ENCODE measurements around the gene SRRT.
A peak's percentile ranks its signal among the peaks of the same experiment; 100 is the strongest.
"Not testable (repeated sequence)": the region's sequence is repeated elsewhere in the genome, so short reads cannot be mapped to it uniquely, and the experiment has no call there.

The SRRT gene

DNA sequence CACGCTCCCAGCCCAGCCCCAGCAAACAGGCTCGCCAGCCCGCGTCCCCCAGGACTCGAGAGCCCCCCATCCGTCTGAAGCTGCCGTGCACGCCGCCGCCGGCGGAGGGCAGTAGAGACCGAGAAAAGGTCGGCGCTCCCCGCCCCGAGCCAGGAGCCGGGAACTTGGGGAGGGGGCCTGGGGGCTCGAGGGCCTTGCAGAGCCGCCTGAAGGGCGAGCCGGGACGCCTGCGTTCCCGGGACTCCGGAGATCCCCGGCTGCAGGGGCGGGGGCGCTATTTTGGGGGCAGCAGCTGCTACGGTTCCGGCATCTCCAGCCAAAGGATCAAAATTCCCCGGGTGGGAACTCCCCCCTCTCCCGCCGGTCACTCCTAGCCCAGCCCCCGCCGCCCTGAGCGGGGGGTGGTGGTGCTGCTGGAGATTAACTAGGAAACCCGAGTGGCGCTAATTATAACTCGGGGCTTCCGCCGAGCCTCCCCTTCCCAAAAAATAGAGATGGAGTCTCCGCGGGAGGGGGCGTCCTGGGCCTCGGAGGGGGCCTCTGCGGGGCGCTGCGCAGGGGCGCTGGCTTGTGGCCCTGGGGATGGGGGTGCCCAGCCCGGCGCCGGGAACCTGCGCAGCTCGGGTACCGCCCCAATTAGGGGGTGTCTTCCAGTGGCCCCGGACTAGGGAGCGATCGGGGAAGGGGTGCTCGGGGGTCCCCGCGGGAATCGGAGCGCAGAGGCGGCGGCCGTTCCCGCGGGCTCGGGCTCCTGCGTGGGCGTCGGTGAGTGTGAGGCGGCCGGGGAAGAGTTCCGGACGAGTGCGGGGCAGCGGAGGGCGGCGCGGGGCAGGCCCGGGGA is 20.2 kb downstream of the SRRT start:
- DNase-seq (ENCODE audit: low spot score), result peak; percentile 85

DNA sequence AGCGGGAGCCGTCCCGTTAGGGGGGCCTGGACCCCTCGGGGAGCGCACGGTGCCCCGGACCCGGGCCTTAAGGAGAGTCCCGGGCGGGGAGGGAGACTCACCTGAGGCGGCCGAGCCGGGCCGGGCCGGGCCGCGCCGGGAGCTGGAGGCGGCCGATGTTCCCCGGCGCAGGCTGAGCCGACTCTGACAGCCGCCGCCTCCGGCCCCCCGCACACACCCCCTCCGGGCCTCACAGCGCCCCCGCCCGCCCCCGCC is 20.7 kb downstream of the SRRT start, which contains the start of gene ACHE:
TSS of gene ACHE (minus strand) at position 188 of the 255 bp plus-strand sequence. CDS start 1,656 bp downstream, outside the sequence.
- no peak for DNase-seq (ENCODE audit: low spot score)

GRCh38 chr7:100895956-100896731 is 21.2 kb downstream of the SRRT start:
- DNase-seq (ENCODE audit: low spot score), result no peak

DNA sequence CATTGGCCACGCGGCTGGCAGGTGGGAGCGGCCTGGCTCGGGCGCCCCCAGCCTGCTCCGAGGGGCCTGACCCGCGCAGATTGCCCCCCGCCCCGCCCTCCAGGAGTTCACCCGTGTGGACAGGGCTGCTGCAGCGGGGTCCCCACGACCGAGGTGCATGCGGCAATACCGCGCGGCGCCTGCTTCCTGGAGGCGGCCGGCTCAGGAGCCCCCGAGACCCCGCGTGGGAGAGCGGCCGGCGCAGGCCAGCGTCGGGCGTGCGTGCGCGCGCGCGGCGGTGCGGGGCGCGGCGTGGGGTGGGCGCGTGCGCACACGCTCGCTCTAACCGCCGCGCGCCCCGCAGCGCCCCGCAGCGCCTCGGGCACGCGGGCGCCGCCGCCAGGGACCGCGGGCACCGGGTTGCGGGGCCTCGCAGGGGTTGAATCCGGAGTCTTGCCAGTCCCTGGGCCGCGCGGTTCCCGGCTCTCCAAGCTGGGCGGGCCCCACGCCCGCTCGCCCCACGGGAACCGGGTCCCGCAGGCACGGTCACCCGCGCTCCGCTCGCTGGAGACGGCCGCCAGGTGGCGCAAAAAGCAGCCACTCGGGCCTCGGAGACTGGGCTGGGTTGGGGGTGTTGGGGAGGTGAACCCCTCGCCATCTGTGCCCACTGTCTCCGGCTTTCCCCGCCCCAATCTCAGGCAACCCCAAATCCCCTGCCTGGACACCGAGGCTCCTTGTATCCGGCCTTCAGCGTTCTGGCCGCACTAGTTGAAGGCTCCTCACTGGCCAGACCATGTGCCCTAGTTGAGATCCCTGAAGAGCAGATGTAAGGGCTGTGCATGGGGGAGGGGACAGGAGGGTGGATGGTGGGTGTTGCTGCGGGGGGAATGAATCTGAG is 22.1 kb downstream of the SRRT start:
- DNase-seq (ENCODE audit: low spot score), result no peak

DNA sequence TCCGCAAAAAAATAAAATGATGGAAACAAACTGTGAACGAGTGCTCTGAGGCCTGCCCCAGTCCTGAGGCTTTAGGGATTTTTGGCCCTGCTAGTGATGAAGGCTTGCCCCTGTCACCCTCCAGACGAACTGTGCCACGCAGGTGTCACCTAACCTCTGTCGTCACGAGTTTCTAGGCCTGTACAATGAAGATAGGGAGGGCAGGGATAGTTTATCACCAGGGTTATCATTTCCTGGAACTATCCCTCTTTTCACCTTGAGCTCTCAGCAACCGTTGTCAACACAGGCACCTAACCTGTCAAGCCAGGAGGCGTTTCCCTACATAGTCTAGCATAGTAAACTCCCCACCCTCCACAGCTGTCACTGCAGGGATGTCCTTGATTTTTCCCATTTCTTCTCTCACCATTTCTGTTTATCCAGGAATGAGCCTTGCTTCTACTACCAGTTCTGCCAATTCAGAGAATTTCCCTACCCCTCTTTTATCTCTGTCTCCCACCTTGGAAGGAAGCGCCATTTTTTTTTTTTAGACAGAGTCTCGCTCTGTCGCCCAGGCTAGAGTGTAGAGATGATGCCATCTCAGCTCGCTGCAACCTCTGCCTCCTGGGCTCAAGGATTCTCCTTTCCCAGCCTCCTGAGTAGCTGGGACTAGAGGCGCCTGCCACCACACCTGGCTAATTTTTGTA is 23.0 kb downstream of the SRRT start:
- DNase-seq (ENCODE audit: low spot score), result no peak

- DNase-seq (ENCODE audit: low spot score), result no peak
Measured at GRCh38 chr7:100899432-100899831, 24.5 kb downstream of the SRRT start.

DNA sequence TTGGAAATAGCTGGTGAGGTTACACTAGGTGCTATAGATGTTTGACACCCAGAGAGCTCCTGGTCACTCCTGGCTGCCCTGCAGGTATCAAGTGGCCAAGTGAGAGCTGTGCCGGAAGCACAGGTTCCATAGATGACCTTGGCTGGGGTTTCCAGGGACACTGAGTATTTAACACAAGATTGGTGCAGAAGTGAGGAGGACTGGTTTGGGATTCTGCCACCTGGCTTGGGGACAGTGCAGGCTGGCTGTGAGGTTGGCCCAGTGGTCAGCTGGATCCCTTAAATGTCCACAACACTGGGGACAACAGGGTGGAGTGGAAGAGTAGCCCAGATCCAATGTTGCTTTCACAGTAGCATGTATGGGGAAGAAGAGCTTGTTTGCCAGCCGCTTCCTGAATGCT is 26.1 kb downstream of the SRRT start:
- no peak for DNase-seq (ENCODE audit: low spot score)

DNA sequence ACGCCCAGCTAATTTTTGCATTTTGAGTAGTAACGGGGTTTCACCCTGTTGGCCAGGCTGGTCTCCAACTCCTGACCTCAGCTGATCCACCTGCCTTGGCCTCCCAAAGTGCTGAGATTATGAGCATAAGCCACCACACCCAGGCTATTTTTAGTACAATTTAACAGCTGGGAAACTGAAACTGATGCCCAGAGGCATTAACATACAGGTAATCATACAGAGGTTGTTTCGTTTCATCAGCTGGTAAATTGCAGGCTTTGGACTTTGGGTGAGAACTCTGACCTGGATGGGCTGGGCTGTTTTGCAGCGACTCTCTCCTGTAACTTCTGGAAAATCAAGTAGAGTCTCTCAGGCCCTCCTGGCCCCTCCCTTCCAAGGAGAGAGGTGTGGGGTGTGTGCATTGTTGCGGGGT is 27.0 kb downstream of the SRRT start:
- DNase-seq (ENCODE audit: low spot score), result no peak

DNA sequence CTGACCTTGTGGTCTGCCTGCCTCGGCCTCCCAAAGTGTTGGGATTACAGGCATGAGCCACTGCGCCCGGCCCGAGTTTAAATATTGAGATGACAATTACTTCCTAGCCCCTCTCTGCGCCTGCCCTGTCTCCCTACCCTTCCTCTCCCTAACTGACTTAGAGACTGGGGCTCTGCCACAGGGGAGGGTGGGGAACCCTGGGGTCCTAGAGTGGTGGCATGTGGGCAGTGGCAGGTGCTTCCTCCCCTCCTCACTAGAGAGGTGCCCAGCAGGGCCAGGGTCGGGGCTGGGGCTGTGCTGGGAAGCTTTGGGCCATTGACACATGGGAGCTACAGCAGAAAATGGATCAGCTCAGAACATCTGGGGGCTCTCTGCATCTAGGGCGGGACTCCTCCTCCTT is 27.7 kb downstream of the SRRT start:
- no peak for DNase-seq (ENCODE audit: low spot score)

DNA sequence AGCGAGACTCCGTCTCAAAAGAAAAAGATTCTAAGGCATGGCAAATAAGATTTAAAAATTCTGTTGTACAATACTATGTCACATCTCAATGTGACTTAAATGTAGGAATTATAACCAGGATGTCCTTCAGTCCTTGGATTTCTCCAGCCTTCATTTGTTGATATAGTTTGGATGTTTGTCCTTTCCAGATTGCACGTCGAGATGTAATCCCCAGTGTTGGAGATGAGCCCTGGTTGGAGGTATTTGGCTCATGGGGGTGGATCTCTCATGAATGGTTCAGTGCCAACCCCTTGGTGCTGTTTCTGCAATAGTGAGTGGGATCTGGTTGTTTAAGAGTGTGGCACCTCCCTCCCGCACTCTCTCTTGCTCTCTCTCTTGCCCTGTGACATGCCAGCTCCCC is 33.6 kb downstream of the SRRT start:
- no peak for DNase-seq (ENCODE audit: low spot score)

GRCh38 chr7:100910443-100910842 is 35.5 kb downstream of the SRRT start:
- DNase-seq (ENCODE audit: low spot score), result not testable (repeated sequence)

DNA sequence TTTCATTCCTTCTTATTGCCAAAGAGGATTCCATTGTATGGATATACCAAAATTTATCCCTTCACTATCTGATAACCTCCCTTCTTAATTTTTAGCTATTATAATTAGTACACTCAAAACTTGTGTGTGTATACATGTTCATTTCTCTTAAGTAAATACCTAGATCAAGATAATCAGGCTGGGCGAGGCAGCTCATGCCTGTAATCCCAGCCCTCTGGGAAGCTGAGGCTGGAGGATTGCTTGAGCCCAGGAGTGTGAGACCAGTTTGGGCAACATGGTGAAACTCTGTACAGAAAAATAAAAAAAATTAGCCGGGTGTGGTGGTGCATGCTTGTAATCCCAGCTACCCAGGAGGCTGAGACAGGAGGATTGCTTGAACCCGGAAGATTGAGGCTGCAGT is 36.6 kb downstream of the SRRT start:
- DNase-seq (ENCODE audit: low spot score), result no peak

DNA sequence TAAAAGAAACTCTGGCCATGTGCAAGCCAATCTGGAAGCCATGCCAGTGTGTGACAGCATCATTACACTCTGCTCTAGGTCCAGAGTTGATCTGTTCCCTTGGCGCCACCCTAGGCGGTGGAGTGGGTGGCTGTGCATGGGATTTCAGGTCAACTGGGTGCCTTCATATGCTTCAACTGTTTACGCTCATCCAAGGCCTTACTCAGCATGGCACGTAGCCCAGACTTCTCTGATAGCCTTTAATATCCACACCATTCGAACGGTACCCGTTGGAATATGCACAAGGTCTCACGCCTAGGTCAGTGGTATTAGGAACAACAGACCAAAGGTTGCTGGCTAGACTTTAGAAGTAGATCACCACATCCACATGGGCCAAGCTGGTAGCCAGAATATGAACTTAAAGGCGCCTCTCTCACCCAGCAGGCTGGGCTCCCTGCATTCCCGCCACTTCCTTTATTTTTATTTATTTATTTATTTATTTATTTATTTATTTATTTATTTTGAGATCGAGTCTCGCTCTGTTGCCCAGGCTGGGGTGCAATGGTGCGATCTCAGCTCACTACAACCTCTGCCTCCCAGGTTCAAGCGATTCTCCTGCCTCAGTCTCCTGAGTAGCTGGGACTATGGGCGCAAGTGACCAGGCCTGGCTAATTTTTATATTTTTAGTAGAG is 39.4 kb downstream of the SRRT start:
- DNase-seq (ENCODE audit: low spot score), result no peak

DNA sequence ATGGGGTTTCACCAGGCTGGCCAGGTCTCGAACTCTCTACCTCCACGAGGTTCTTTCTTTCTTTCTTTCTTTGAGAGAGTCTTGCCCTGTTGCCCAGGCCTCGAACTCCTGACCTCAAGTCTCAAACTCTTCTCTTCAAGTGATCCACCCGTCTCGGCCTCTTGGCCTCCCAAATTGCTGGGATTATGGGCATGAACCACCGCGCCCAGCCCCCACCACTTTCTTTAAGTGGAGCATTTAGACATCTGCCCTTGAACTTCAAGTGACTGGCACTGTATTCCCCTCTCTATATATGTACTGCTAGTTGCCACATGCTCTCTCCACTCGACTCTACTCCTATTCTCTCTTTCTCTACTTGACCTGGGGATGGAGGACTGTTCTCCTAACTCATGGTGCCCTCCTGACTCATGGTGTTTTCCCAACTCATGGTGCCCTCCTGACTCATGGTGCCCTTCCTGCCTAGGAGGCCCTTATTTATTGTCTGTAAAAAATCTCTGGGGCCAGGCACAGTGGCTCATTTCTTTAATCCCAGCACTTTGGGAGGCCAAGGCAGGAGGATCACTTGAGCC is 40.1 kb downstream of the SRRT start:
- no peak for DNase-seq (ENCODE audit: low spot score)

DNA sequence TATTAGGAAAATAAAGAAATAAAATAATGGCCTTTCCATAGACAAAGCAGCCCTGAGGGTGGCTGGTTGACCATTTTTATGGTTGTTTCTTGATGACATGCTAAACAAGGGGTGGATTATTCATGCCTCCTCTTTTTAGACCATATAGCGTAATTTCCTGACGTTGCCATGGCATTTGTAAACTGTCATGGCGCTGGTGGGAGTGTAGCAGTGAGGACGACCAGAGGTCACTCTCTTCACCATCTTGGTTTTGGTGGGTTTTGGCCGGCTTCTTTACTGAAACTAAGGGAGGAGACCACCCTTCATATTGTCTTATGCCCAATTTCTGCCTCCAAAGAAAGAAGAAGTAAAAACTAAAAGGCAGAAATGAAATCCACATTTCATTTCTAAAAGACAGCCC is 44.4 kb downstream of the SRRT start:
- DNase-seq (ENCODE audit: low spot score), result not testable (repeated sequence)

GRCh38 chr7:100919779-100920437 is 45.0 kb downstream of the SRRT start:
- DNase-seq (ENCODE audit: low spot score), result not testable (repeated sequence)

DNA sequence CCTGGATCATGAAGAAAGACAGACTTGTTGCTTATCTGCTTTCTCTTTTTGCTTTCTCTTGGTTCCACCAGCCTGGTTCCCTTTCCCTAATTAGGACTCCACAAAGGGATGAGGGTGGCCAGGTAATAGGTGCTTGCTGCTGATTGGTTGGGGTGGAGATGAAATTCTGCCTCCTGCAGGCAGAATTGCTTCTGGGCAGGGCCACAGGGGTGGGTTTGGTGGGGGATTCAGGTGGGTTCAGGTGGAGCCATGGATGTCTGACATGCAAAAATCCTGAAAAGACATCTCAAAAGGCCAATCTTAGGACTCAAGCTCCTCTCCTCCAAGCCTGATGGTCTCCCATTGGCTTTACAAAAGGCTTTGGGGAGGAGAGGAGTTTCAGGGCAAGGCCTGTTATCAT is 46.1 kb downstream of the SRRT start:
- DNase-seq (ENCODE audit: low spot score), result no peak

DNA sequence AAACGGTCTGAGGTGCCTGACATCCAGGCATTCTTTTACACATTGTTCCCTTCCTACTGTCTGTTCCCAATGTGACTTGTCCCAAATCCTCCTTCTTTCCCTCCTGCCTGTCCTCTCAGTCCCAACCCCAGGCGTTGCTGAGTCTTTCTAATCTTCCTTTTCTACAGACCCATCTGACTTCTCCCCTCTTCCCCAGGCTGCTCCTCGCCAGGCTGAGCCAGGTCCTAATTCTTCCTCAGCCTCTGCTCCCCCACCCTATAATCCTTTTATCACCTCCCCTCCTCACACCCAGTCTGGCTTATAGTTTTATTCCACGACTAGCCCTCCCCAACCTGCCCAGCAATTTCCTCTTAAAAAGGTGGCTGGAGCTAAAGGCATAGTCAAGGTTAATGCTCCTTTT is 48.7 kb downstream of the SRRT start:
- not testable (repeated sequence) for DNase-seq (ENCODE audit: low spot score)

GRCh38 chr7:100929808-100930174 is 54.9 kb downstream of the SRRT start:
- no peak for DNase-seq (ENCODE audit: low spot score)

DNA sequence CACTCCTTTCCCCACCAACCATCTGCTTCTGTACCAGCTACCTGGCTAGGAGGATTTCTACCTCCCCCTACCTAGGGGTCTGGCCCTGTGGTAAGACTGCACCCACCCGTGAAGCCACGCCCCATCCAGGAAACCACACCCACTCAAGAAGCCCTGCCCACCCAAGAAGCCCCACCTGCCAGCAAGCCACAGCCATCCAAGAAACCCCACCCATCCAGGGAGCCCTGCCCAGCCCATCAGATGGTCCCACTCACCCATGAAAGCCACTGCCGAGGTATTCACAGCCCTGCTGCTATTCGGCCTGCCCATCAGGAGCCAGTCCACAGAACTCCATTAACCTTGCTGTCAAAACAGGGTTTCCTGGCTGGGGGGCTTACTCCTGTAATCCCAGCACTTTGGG is 58.8 kb downstream of the SRRT start:
- DNase-seq (ENCODE audit: low spot score), result no peak

DNA sequence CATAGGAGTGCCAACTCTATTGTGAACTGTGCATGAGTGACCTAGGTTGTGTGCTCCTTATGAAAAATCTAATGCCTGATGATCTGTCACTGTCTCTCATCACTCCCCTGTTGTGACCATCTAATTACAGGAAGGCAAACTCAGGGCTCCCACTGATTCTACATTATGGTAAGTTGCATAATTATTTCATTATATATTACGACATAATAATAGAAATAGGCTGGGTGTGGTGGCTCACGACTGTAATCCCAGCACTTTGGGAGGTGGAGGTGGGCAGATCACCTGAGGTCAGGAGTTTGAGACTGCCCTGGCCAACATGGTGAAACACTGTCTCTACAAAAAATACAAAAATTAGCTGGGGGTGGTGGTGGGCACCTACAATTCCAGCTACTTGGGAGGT is 60.5 kb downstream of the SRRT start:
- not testable (repeated sequence) for DNase-seq (ENCODE audit: low spot score)

Data from left forelimb (tissue), 1 donor.